Left lung (tissue), 10 donors: ENCODE data around the gene ITGAX. TPM values are rescaled to one million over a fixed set of nuclear protein-coding genes. Genes with fewer than 3 reads are reported as not detected.
"Not testable (repeated sequence)": the region's sequence is repeated elsewhere in the genome, so short reads cannot be mapped to it uniquely, and the experiment has no call there.

Source experiments
- ATAC-seq: fragments of 200-7000 bp; cut with Tn5 transposase; one replicate; pipeline ENCODE4 v1.9.1; 2020; ENCODE audit warnings: moderate library complexity
- DNase-seq, 4 donors: peaks; one replicate each; pipeline ENCODE4 v3.0.0-alpha.2; 2013 to 2020
- H3K27ac ChIP-seq, 2 donors: fragments of 200-600 bp; sonication (generic) in 1 of 2; one replicate each; pipeline versions ENCODE4 v1.5.0 to v1.8.0; 2020 to 2021
- H3K27me3 ChIP-seq, 2 donors: fragments of 200-600 bp; sonication (generic) in 1 of 2; one replicate each; pipeline versions ENCODE4 v1.5.0 to v1.8.0; 2020 to 2021
- H3K36me3 ChIP-seq, 2 donors: fragments of 200-600 bp; sonication (generic) in 1 of 2; one replicate each; pipeline versions ENCODE4 v1.5.0 to v1.8.0; 2020 to 2021
- H3K4me1 ChIP-seq, 2 donors: fragments of 200-600 bp; one replicate each; pipeline ENCODE4 v1.8.0; 2021
- H3K4me3 ChIP-seq, 2 donors: fragments of 200-600 bp; sonication (generic) in 1 of 2; one replicate each; pipeline versions ENCODE4 v1.5.0 to v1.8.0; 2020 to 2021; ENCODE audit warnings: mild to moderate bottlenecking in 1 of 2
- H3K9me3 ChIP-seq, 2 donors: fragments of 200-600 bp; sonication (generic) in 1 of 2; one replicate each; pipeline versions ENCODE4 v1.5.0 to v1.8.0; 2020 to 2021
- CTCF ChIP-seq, 2 donors: fragments of 200-600 bp; sonication (generic) in 1 of 2; IDR thresholded peaks; one replicate each; pipeline versions ENCODE4 v1.5.0 to v1.8.0; 2021; ENCODE audit warnings: antibody characterized with exemption in 2 of 2
- intact Hi-C, 2 donors: fragments of 100-400 bp; cut with DNase I; formaldehyde crosslinking; loops; one replicate each; pipeline versions ENCODE4 v1.11.2 to v1.14.2; 2022
- polyA plus RNA-seq, 6 donors: library from polyadenylated mRNA; unstranded; fragments of 120-200 nt; gene quantifications; one replicate each; pipeline ENCODE4 v1.2.1, GENCODE V29; 2013; ENCODE audit not compliant: insufficient read length in 6 of 6
- total RNA-seq, 2 donors: library from RNA; stranded (reverse); fragmentation: NEBNext Ultra II Directional; extraction: Animal tissue kit (Norgen Biotek cat#: 25700); gene quantifications; one replicate each; pipeline ENCODE4 v1.2.1, GENCODE V29; 2021
- donor health status: DM: no; HTN: yes; CAD: no.
- donor health status: DM: no; HTN: no; CAD: no.

ITGAX gene
- total and polyA plus RNA-seq, 8 donors, result 0.94 to 134 (median 1.8) TPM

GRCh38 chr16:31413943-31414342 lies 59.0 kb downstream of the ITGAX start:
- Histone ChIP-seq H3K4me1 (no peaks in the 10 kb centered on the region), H3K27me3 (peaks cover 0 to 13% of the 10 kb centered on the region in 2 donors), H3K27ac (no peak overlapping the region), H3K36me3 (no peaks in the 10 kb centered on the region), H3K4me3 (no peak overlapping the region), H3K9me3 (no peaks in the 10 kb centered on the region)
- intact Hi-C loops, result no loop called here
- no peak for ATAC-seq
- no peak for TF ChIP-seq CTCF (IDR thresholded peaks at IDR 0.05)
- DNase-seq, result no peak

GRCh38 chr16:31414706-31415105 lies 59.7 kb downstream of the ITGAX start:
- intact Hi-C loops, result no loop called here
- H3K9me3 ChIP-seq, result no peaks in the 10 kb centered on the region
- no peak for ATAC-seq
- DNase-seq, result no peak
- H3K27ac ChIP-seq, result no peak overlapping the region
- peaks cover 0 to 11% of the 10 kb centered on the region in 2 donors for H3K27me3 ChIP-seq
- H3K4me1 ChIP-seq, result no peaks in the 10 kb centered on the region
- no peak overlapping the region for H3K4me3 ChIP-seq
- TF ChIP-seq CTCF (IDR thresholded peaks at IDR 0.05), result no peak
- H3K36me3 ChIP-seq, result no peaks in the 10 kb centered on the region

- intact Hi-C loops, result no loop called here
- no peak for ATAC-seq
- Histone ChIP-seq H3K4me1 (no peaks in the 10 kb centered on the region), H3K4me3 (no peak overlapping the region), H3K27me3 (peaks cover 0 to 15% of the 10 kb centered on the region in 2 donors), H3K9me3 (no peaks in the 10 kb centered on the region), H3K27ac (no peak overlapping the region), H3K36me3 (no peaks in the 10 kb centered on the region)
- no peak for TF ChIP-seq CTCF (IDR thresholded peaks at IDR 0.05)
- no peak for DNase-seq
These were observed 61.4 kb downstream of the ITGAX start for GRCh38 chr16:31416371-31416770.

GRCh38 chr16:31417036-31417435 lies 62.1 kb downstream of the ITGAX start:
- H3K4me1 ChIP-seq, intact Hi-C loops, H3K36me3 ChIP-seq, ATAC-seq, H3K27ac ChIP-seq, DNase-seq, H3K9me3 ChIP-seq, H3K4me3 ChIP-seq: not testable (repeated sequence)
- peaks cover 0 to 15% of the 10 kb centered on the region in 2 donors for H3K27me3 ChIP-seq

GRCh38 chr16:31417916-31418315 lies 62.9 kb downstream of the ITGAX start:
- no peak overlapping the region for H3K27ac ChIP-seq
- no peak overlapping the region for H3K4me3 ChIP-seq
- H3K4me1 ChIP-seq, result no peaks in the 10 kb centered on the region
- ATAC-seq (no peak), DNase-seq (no peak)
- no peaks in the 10 kb centered on the region for H3K36me3 ChIP-seq
- no peaks in the 10 kb centered on the region for H3K9me3 ChIP-seq
- peaks cover 0 to 15% of the 10 kb centered on the region in 2 donors for H3K27me3 ChIP-seq
- intact Hi-C loops, result no loop called here
- TF ChIP-seq CTCF (IDR thresholded peaks at IDR 0.05), result no peak

GRCh38 chr16:31420037-31420436 lies 65.1 kb downstream of the ITGAX start:
- intact Hi-C loops, result no loop called here

More at GRCh38 chr16:31420037-31420436, 65.1 kb downstream of the ITGAX start:
- no peak for DNase-seq
- Histone ChIP-seq H3K4me1 (no peaks in the 10 kb centered on the region), H3K27ac (no peak overlapping the region), H3K27me3 (peaks cover 0 to 22% of the 10 kb centered on the region in 2 donors), H3K36me3 (no peaks in the 10 kb centered on the region), H3K4me3 (no peak overlapping the region), H3K9me3 (no peaks in the 10 kb centered on the region)
- ATAC-seq, result no peak
- no peak for TF ChIP-seq CTCF (IDR thresholded peaks at IDR 0.05)
